ENCODE results near the gene MYO9B. TPM values are rescaled to one million over a fixed set of nuclear protein-coding genes. Genes with fewer than 3 reads are reported as not detected.

MYO9B gene
- total and polyA plus RNA-seq, 9 of the 15 experiments (the other 6 are each of a cell fraction or from before 2014, with no cell fraction given): 2.4 to 77.6 (median 23.0) TPM

GRCh38 chr19:17048885-17049453, 26.6 kb upstream of the MYO9B start:
- intact Hi-C loops (cut with micrococcal nuclease) (loop anchor here (5.0 kb wide), 1 partner anchor 277 kb away; no protein-coding TSS in a partner anchor), in situ Hi-C loops (cut with MboI) (no loop called here)
- Histone ChIP-seq H3K9me3 (replicated peaks; ENCODE audit: control insufficient read depth, insufficient read depth, low read depth, low read length) (no peaks in the 10 kb centered on the region), H3K27me3 (ENCODE audit: control insufficient read depth in 2 of 2, insufficient read depth in 2 of 2, low read length in 2 of 2) (no peaks in the 10 kb centered on the region), H3K9me1 (ENCODE audit: control insufficient read depth, insufficient read depth, low read length) (peaks cover 4% of the 10 kb centered on the region), H3K79me2 (ENCODE audit: control insufficient read depth, insufficient read depth, low read length) (no peaks in the 10 kb centered on the region), H3K36me3 (ENCODE audit: control insufficient read depth, insufficient read depth, low read length) (peaks cover 52% of the 10 kb centered on the region), H3K27ac (ENCODE audit: extremely low read depth, low read depth, low read length) (no peak overlapping the region), H2AFZ (ENCODE audit: low read depth, low read length) (no peak overlapping the region), H3K4me3 (no peak overlapping the region), H3K9ac (ENCODE audit: insufficient read depth in 1 of 2, low read depth in 2 of 2, low read length in 2 of 2) (no peak overlapping the region), H3K4me1 (replicated peaks in 1 of 2; ENCODE audit: control insufficient read depth in 2 of 2, insufficient read depth in 2 of 2, low read length in 2 of 2) (no peaks in the 10 kb centered on the region), H3K4me2 (ENCODE audit: insufficient read depth, low read length) (no peak overlapping the region), H4K20me1 (replicated peaks; ENCODE audit: control insufficient read depth, insufficient read depth, low read length) (peaks cover 13% of the 10 kb centered on the region; the same call in 1 of the 2 replicates)
- no TSS peak for BruUV-seq (replicated peaks)
- ChIA-PET POLR2A (interaction anchor here (1.1 kb wide), 1 partner anchor 8 kb away, joined by 4 read pairs; no protein-coding TSS in a partner anchor), CTCF (ENCODE audit: low intra/inter-chr PET ratio) (no interaction called here)
- FAIRE-seq (no peak), ATAC-seq (peak; percentile 18; the same call in 1 of the 3 replicates), DNase-seq (ENCODE audit: extremely low read depth in 1 of 4, low spot score in 3 of 4) (no peak)
- 92% methylated on average over 15 of the region's 16 CpGs for WGBS (ENCODE audit: insufficient coverage, low coverage, missing lambda C conversion rate)
- TF ChIP-seq STAT6 (CRISPR knock-in tag; IDR thresholded peaks at IDR 0.05) (no peak), MCM5 (IDR thresholded peaks at IDR 0.05; ENCODE audit: low read depth) (no peak), POLR2AphosphoS5 (IDR thresholded peaks at IDR 0.05; ENCODE audit: control insufficient read depth, insufficient read depth, low read depth, low read length) (peak; percentile 24; the same call in 1 of the 2 replicates), ESRRA (IDR thresholded peaks at IDR 0.05; ENCODE audit: borderline replicate concordance, low read depth) (no peak), THRB (CRISPR knock-in tag; conservative IDR thresholded peaks at IDR 0.05) (no peak), THRA (IDR thresholded peaks at IDR 0.05) (no peak), ZNF512 (tag; IDR thresholded peaks at IDR 0.05) (no peak), EWSR1 (IDR thresholded peaks at IDR 0.05; ENCODE audit: borderline replicate concordance, low read depth, partially characterized antibody) (no peak), CEBPZ (IDR thresholded peaks at IDR 0.05; ENCODE audit: borderline replicate concordance, low read depth, low read length) (no peak), ZNF316 (IDR thresholded peaks at IDR 0.05) (no peak)
